ENCODE data around the gene PIP5KL1. TPM values are rescaled to one million over a fixed set of nuclear protein-coding genes. Genes with fewer than 3 reads are reported as not detected.

The PIP5KL1 gene
- total RNA-seq, 2 donors from 2014 or later: 0.20 TPM; not detected in 1

GRCh38 chr9:127977009-127977883, 46.7 kb upstream of the PIP5KL1 start:
- Histone ChIP-seq H3K4me3 (peak overlapping the region; percentile 75 to 86), H3K9me3 (no peaks in the 10 kb centered on the region), H3K27me3 (no peaks in the 10 kb centered on the region), H3K4me1 (peaks cover 0 to 89% of the 10 kb centered on the region in 2 donors), H3K36me3 (no peaks in the 10 kb centered on the region), H3K27ac (peak overlapping the region; percentile 87 to 91)
- DNase-seq (ENCODE audit: low spot score): no peak
- TF ChIP-seq, protein P1, sequence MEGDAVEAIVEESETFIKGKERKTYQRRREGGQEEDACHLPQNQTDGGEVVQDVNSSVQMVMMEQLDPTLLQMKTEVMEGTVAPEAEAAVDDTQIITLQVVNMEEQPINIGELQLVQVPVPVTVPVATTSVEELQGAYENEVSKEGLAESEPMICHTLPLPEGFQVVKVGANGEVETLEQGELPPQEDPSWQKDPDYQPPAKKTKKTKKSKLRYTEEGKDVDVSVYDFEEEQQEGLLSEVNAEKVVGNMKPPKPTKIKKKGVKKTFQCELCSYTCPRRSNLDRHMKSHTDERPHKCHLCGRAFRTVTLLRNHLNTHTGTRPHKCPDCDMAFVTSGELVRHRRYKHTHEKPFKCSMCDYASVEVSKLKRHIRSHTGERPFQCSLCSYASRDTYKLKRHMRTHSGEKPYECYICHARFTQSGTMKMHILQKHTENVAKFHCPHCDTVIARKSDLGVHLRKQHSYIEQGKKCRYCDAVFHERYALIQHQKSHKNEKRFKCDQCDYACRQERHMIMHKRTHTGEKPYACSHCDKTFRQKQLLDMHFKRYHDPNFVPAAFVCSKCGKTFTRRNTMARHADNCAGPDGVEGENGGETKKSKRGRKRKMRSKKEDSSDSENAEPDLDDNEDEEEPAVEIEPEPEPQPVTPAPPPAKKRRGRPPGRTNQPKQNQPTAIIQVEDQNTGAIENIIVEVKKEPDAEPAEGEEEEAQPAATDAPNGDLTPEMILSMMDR (IDR thresholded peaks at IDR 0.05): no peak

DNA sequence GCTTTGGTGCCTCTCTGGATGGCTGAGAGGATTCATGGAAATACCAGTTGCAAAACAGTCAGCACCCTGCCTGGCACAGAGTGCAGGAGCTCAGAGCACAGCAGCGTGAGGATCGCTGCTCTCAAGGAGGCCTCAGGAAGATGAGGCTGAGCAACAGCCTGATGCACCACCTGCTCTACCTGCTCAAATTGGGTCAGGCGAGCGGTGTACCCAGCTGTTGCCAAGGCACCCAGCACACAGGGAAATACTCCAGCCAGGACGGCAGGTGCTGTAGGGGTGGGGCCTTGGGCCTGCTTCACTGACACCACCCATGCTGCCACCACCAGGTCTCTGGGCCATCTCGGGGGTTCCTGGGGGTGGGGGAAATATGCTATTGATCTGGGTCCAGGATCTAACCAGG, 45.9 kb upstream of the PIP5KL1 start:
- peak overlapping the region; percentile 94 to 96 for H3K27ac ChIP-seq
- no peaks in the 10 kb centered on the region for H3K27me3 ChIP-seq
- no peaks in the 10 kb centered on the region for H3K9me3 ChIP-seq
- TF ChIP-seq, protein P1 (IDR thresholded peaks at IDR 0.05): no peak
- no peak for DNase-seq (ENCODE audit: low spot score)
- peak overlapping the region in 1 of 2 donors; percentile 13 for H3K4me3 ChIP-seq
- no peaks in the 10 kb centered on the region for H3K36me3 ChIP-seq
- peaks cover 0 to 91% of the 10 kb centered on the region in 2 donors for H3K4me1 ChIP-seq

DNA sequence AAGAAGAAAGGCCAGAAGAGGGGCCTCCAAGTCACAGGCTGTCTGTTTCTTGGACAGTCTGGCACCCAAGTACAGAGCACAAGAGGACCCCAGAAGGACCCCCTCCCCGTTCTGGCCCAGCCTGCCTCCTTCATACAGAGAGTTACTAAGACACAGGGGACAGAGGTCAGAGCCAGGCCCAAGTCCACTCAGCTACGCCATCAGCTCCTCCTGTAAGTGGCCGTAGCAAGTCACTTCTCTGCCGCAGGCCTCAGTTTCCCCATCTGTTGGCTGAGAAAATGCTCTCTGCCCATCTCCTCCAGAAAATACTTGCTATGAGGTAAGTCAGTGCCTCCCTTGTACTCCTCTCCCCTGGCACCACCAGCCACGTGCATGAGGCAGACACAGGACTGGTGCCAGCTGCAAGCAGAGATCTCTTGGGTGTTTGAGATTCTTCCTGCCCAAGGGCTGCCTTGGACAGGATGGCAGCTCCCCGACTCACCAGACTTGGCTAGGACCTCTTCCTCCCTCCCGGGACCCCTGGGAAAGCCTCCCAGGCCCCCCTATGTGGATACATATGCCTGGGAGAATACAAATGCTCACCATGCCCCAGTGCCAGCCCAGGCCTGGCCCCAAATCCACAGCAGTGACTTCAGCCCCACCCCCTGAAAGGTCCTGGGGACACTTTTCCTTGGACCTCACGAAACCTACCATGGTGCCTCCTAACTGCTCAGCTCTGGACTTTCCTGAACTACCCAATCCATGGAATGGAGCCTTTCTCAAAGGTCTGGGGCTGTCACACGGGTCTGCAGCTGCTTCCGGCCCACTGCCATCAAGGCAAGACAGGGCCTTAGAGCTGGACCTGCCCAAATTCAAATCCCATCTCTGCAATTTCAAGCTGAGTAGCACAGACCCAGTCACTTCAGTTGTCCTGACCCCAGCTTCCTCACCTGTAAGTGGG, 45.1 kb upstream of the PIP5KL1 start:
- no peak for DNase-seq (ENCODE audit: low spot score)
- H3K4me3 ChIP-seq: no peak overlapping the region
- no peaks in the 10 kb centered on the region for H3K27me3 ChIP-seq
- H3K36me3 ChIP-seq: no peaks in the 10 kb centered on the region
- H3K4me1 ChIP-seq: peaks cover 0 to 96% of the 10 kb centered on the region in 2 donors
- peak overlapping the region; percentile 94 to 96 for H3K27ac ChIP-seq
- no peaks in the 10 kb centered on the region for H3K9me3 ChIP-seq
- TF ChIP-seq, protein P1 (IDR thresholded peaks at IDR 0.05): no peak

GRCh38 chr9:127974769-127975261, 44.2 kb upstream of the PIP5KL1 start:
- H3K27ac ChIP-seq: peak overlapping the region; percentile 94 to 96
- peaks cover 0 to 98% of the 10 kb centered on the region in 2 donors for H3K4me1 ChIP-seq
- DNase-seq (ENCODE audit: low spot score): no peak
- TF ChIP-seq, protein P1 (IDR thresholded peaks at IDR 0.05): no peak
- no peak overlapping the region for H3K4me3 ChIP-seq
- H3K27me3 ChIP-seq: no peaks in the 10 kb centered on the region
- no peaks in the 10 kb centered on the region for H3K36me3 ChIP-seq
- H3K9me3 ChIP-seq: no peaks in the 10 kb centered on the region

DNA sequence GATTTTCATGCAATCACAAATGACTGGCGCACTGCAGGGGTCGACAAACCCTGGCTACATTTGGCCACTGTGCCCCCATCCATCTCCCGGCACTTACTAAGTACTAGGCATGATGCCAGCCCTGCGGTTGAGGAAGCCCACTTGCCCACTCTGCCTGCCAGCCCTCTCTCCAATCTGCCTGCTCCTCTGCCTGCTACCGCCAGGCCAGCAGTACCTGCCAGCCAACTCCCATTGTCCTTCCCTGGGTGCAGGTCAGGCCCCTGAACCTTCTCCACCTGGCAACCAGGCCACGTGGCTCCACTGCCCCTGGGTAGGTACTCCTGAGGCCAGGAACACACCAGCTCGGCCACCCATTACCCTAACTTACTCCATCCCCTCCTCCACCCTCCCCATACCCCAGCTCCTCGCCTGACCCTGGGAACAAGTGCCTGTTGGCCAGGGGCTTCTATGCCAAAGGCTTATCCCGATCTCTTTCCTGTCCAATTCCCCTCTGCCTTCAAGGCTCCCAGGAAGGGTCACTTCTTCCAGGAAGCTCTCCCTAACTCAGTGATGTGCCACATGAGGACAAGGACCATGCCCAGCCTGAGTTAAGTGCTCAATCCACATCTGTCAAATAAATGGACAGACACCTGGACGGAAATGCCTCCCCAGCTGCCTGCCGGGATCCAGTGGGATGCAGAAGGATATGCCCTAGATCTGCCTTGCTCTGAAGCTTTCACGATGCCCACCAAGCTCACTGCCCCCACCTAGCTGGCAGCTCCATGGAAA, 43.6 kb upstream of the PIP5KL1 start:
- TF ChIP-seq, protein P1 (IDR thresholded peaks at IDR 0.05): no peak
- no peaks in the 10 kb centered on the region for H3K36me3 ChIP-seq
- no peaks in the 10 kb centered on the region for H3K9me3 ChIP-seq
- peaks cover 0 to 98% of the 10 kb centered on the region in 2 donors for H3K4me1 ChIP-seq
- H3K4me3 ChIP-seq: no peak overlapping the region
- no peak for DNase-seq (ENCODE audit: low spot score)
- H3K27me3 ChIP-seq: no peaks in the 10 kb centered on the region
- peak overlapping the region; percentile 94 to 96 for H3K27ac ChIP-seq
